Transverse colon (tissue), 4 donors: ENCODE results near the gene MGST3. TPM values are rescaled to one million over a fixed set of nuclear protein-coding genes. Genes with fewer than 3 reads are reported as not detected.
"Not testable (repeated sequence)": the region's sequence is repeated elsewhere in the genome, so short reads cannot be mapped to it uniquely, and the experiment has no call there.

Source experiments
- DNase-seq: peaks from one replicate; pipeline ENCODE4 v3.0.0-alpha.2; 2019
- H3K27ac ChIP-seq, 4 donors: fragments of 200-600 bp; sonication (generic); 2 replicates each; pipeline ENCODE4 v1.5.1; 2016 to 2018; ENCODE audit warnings: inconsistent platforms in 4 of 4
- H3K27me3 ChIP-seq: fragments of 200-600 bp; sonication (generic); 2 replicates; pipeline ENCODE4 v1.5.1; 2017; ENCODE audit warnings: inconsistent platforms
- H3K36me3 ChIP-seq, 4 donors: fragments of 200-600 bp; sonication (generic); 2 replicates each; pipeline ENCODE4 v1.5.1; 2017 to 2019; ENCODE audit warnings: inconsistent platforms in 4 of 4
- H3K4me1 ChIP-seq, 4 donors: fragments of 200-600 bp; sonication (generic); 2 replicates each; pipeline ENCODE4 v1.5.1; 2017 to 2020; ENCODE audit warnings: inconsistent platforms in 4 of 4
- H3K4me3 ChIP-seq, 4 donors: fragments of 200-600 bp; sonication (generic); 1 replicate in 1 of 4; 2 replicates in 3 of 4; pipeline versions ENCODE4 v1.5.1 to v1.6.1; 2017 to 2019; ENCODE audit warnings: inconsistent platforms in 4 of 4
- H3K9me3 ChIP-seq, 2 donors: fragments of 200-600 bp; sonication (generic); 2 replicates each; pipeline ENCODE4 v1.5.1; 2017 to 2019; ENCODE audit warnings: inconsistent platforms in 2 of 2
- EP300 ChIP-seq: sonication (generic); formaldehyde crosslinking; IDR thresholded peaks from one replicate; pipeline ENCODE4 v1.6.1; 2017; ENCODE audit warnings: antibody characterized with exemption, low read depth
- POLR2A ChIP-seq: fragments of 450-650 bp; IDR thresholded peaks from one replicate; pipeline ENCODE4 v1.6.1; 2016; ENCODE audit warnings: antibody characterized with exemption, mild to moderate bottlenecking, moderate library complexity
- POLR2AphosphoS5 ChIP-seq, 3 donors: sonication (generic); formaldehyde crosslinking; IDR thresholded peaks; one replicate each; pipeline ENCODE4 v1.6.1; 2016; ENCODE audit warnings: antibody characterized with exemption in 3 of 3
- whole genome bisulfite sequencing, 2 donors: methylation state at CpG; one replicate each; pipeline ENCODE4 v1.1.5; 2018; ENCODE audit warnings: low coverage in 1 of 2; 5-methylcytosine and 5-hydroxymethylcytosine counted together
- in situ Hi-C, 4 donors: fragments of 200-750 bp; cut with MboI; loops; one replicate each; pipeline versions ENCODE4 v1.15.0 to v1.15.1; 2017; ENCODE audit warnings: low sequenced_read_pairs in 3 of 4, low pct_ligation_motif_present in 1 of 4, low pct_unique_long_range_greater_than_20kb in 1 of 4
- intact Hi-C: fragments of 100-400 bp; cut with DNase I; formaldehyde crosslinking; loops from one replicate; pipeline ENCODE4 v1.15.1; 2023; ENCODE audit warnings: low total_unique reads
- total RNA-seq, 4 donors: library from RNA; depleted of rRNA; stranded (reverse); fragments of >200 nt; gene quantifications; one replicate each; pipeline ENCODE4 v1.1.0, GENCODE V29; 2016
- TF ChIP-seq, protein P1 (sequence below), 5 experiments: fragments of 200-600 bp in 3 of 5; fragments of 450-650 bp in 2 of 5; sonication (generic) in 3 of 5; IDR thresholded peaks; 1 replicate in 2 of 5; 2 replicates in 3 of 5; pipeline ENCODE4 v1.5.1; 2016 to 2017; ENCODE audit warnings: antibody characterized with exemption in 5 of 5, inconsistent platforms in 3 of 5, mild to moderate bottlenecking in 2 of 5, moderate library complexity in 1 of 5

Gene MGST3
- total RNA-seq, 4 donors from 2014 or later = 84.4 to 387 (median 220) TPM

GRCh38 chr1:165679282-165680036, 48.4 kb downstream of the MGST3 start:
- H3K27me3 ChIP-seq = no peaks in the 10 kb centered on the region
- 20 to 83% methylated on average over 1 of the region's 1 CpG for WGBS, 2 donors
- DNase-seq = no peak
- no peak overlapping the region for H3K4me3 ChIP-seq
- H3K27ac ChIP-seq = no peak overlapping the region
- intact Hi-C loops = no loop called here
- TF ChIP-seq, protein P1, sequence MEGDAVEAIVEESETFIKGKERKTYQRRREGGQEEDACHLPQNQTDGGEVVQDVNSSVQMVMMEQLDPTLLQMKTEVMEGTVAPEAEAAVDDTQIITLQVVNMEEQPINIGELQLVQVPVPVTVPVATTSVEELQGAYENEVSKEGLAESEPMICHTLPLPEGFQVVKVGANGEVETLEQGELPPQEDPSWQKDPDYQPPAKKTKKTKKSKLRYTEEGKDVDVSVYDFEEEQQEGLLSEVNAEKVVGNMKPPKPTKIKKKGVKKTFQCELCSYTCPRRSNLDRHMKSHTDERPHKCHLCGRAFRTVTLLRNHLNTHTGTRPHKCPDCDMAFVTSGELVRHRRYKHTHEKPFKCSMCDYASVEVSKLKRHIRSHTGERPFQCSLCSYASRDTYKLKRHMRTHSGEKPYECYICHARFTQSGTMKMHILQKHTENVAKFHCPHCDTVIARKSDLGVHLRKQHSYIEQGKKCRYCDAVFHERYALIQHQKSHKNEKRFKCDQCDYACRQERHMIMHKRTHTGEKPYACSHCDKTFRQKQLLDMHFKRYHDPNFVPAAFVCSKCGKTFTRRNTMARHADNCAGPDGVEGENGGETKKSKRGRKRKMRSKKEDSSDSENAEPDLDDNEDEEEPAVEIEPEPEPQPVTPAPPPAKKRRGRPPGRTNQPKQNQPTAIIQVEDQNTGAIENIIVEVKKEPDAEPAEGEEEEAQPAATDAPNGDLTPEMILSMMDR (IDR thresholded peaks at IDR 0.05) = no peak
- TF ChIP-seq POLR2AphosphoS5 (IDR thresholded peaks at IDR 0.05) = no peak
- TF ChIP-seq EP300 = no peak
- no peak for TF ChIP-seq POLR2A
- no peaks in the 10 kb centered on the region for H3K9me3 ChIP-seq
- H3K36me3 ChIP-seq = peaks cover 0 to 37% (median 15%) of the 10 kb centered on the region in 4 donors
- in situ Hi-C loops = no loop called here
- H3K4me1 ChIP-seq = peaks cover 0 to 3% (median 0%) of the 10 kb centered on the region in 4 donors

DNA sequence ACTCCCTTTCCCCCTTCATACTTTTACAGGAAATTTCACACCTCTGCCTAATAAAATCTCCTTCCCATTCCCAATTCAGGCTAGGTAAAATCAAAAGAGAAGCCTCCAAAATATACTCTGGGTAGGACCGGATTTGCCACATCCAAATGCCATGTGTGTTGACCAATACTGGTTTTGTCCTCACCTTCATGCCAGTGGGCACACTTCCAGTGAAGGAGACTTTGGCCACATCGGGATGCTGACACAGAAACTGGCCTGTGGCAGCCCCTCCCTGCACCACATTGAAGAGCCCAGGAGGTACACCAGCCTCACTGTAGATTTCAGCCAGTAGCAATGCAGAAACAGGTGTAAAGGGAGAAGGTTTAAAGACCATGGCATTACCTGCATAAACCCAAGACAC, 49.3 kb downstream of the MGST3 start:
- in situ Hi-C loops = no loop called here
- TF ChIP-seq POLR2AphosphoS5 (IDR thresholded peaks at IDR 0.05) (no peak), POLR2A (no peak), EP300 (no peak)
- TF ChIP-seq, protein P1 (IDR thresholded peaks at IDR 0.05) = no peak
- H3K27me3 ChIP-seq = no peaks in the 10 kb centered on the region
- WGBS, 2 donors = 25 to 71% methylated on average over 2 of the region's 2 CpGs
- no peak overlapping the region for H3K27ac ChIP-seq
- no peak for DNase-seq
- no peaks in the 10 kb centered on the region for H3K9me3 ChIP-seq
- peaks cover 0 to 37% (median 15%) of the 10 kb centered on the region in 4 donors for H3K36me3 ChIP-seq
- no peak overlapping the region for H3K4me3 ChIP-seq
- intact Hi-C loops = no loop called here
- H3K4me1 ChIP-seq = peaks cover 0 to 5% (median under 1%) of the 10 kb centered on the region in 4 donors

GRCh38 chr1:165680773-165681172, 49.7 kb downstream of the MGST3 start:
- H3K4me3 ChIP-seq, in situ Hi-C loops, DNase-seq, H3K27me3 ChIP-seq, H3K27ac ChIP-seq, H3K4me1 ChIP-seq, intact Hi-C loops, H3K9me3 ChIP-seq: not testable (repeated sequence)
- H3K36me3 ChIP-seq = peaks cover 0 to 37% (median 14%) of the 10 kb centered on the region in 4 donors
- 90 to 100% methylated on average over 4 of the region's 4 CpGs for WGBS, 2 donors

- Histone ChIP-seq H3K27me3 (no peaks in the 10 kb centered on the region), H3K9me3 (no peaks in the 10 kb centered on the region), H3K27ac (no peak overlapping the region), H3K4me3 (no peak overlapping the region), H3K36me3 (peaks cover 0 to 31% (median 10%) of the 10 kb centered on the region in 4 donors), H3K4me1 (peaks cover 0 to 5% (median 2%) of the 10 kb centered on the region in 4 donors)
- no peak for DNase-seq
- 50 to 56% methylated on average over 1 of the region's 1 CpG for WGBS, 2 donors
- intact Hi-C loops (no loop called here), in situ Hi-C loops (no loop called here)
- TF ChIP-seq, protein P1 (IDR thresholded peaks at IDR 0.05) = no peak
- TF ChIP-seq POLR2A = no peak
- TF ChIP-seq EP300 = no peak
- TF ChIP-seq POLR2AphosphoS5 (IDR thresholded peaks at IDR 0.05) = no peak
Measured at GRCh38 chr1:165683848-165684485, 52.9 kb downstream of the MGST3 start.
